Measurements from ENCODE around the gene CXorf58. TPM values are rescaled to one million over a fixed set of nuclear protein-coding genes. Genes with fewer than 3 reads are reported as not detected.

The CXorf58 gene
- total and polyA plus RNA-seq, 2 of the 13 experiments (the other 11 are each of a cell fraction or from before 2014, with no cell fraction given), result not detected

- TF ChIP-seq KIAA2018 (CRISPR knock-in tag; IDR thresholded peaks at IDR 0.05; ENCODE audit: borderline replicate concordance), result no peak
- TF ChIP-seq HOMEZ (CRISPR knock-in tag; IDR thresholded peaks at IDR 0.05; ENCODE audit: low read depth), result no peak
- TF ChIP-seq POLR2G (IDR thresholded peaks at IDR 0.05; ENCODE audit: low read depth, low read length), result no peak
- no peak for TF ChIP-seq KDM4B (CRISPR knock-in tag; IDR thresholded peaks at IDR 0.05)
- TF ChIP-seq PRDM10 (CRISPR knock-in tag; IDR thresholded peaks at IDR 0.05; ENCODE audit: low read depth), result no peak
These were observed 3.5 kb downstream of the CXorf58 start (continued) for GRCh38 chrX:23911126-23911835.
